Smooth muscle cell (in vitro differentiated cells): ENCODE results near the gene PLXDC2. TPM values are rescaled to one million over a fixed set of nuclear protein-coding genes. Genes with fewer than 3 reads are reported as not detected.

ENCODE experiments used
- DNase-seq: peaks from one replicate; lab custom pipeline; 2025; ENCODE audit not compliant: unreplicated experiment; lab: John Stamatoyannopoulos, UW
- H2AFZ ChIP-seq: fragments of 200-600 bp; sonication (generic); 2 replicates; pipeline ENCODE4 v1.6.0; 2016; ENCODE audit warnings: antibody characterized with exemption, low read depth, mild to moderate bottlenecking
- H3F3A ChIP-seq: fragments of 200-600 bp; sonication (generic); 2 replicates; pipeline ENCODE4 v1.6.0; 2017; ENCODE audit warnings: antibody characterized with exemption, low read depth
- H3K27ac ChIP-seq: fragments of 200-600 bp; sonication (generic); 2 replicates; pipeline ENCODE4 v1.5.1; 2016; ENCODE audit warnings: low read depth, mild to moderate bottlenecking
- H3K27me3 ChIP-seq: fragments of 200-600 bp; sonication (generic); 2 replicates; pipeline ENCODE4 v1.6.1; 2016; ENCODE audit warnings: low read depth, mild to moderate bottlenecking
- H3K36me3 ChIP-seq: fragments of 200-600 bp; sonication (generic); 2 replicates; pipeline ENCODE4 v1.5.1; 2016; ENCODE audit warnings: low read depth
- H3K4me1 ChIP-seq: fragments of 200-600 bp; sonication (generic); 2 replicates; pipeline ENCODE4 v1.5.1; 2016; ENCODE audit warnings: low read depth
- H3K4me2 ChIP-seq: fragments of 200-600 bp; sonication (generic); 2 replicates; pipeline ENCODE4 v1.6.0; 2016; ENCODE audit warnings: mild to moderate bottlenecking
- H3K4me3 ChIP-seq: fragments of 200-600 bp; sonication (generic); 2 replicates; pipeline ENCODE4 v1.5.1; 2016; ENCODE audit warnings: mild to moderate bottlenecking
- H3K79me2 ChIP-seq: fragments of 200-600 bp; sonication (generic); 2 replicates; pipeline ENCODE4 v1.6.0; 2016; ENCODE audit warnings: low read depth, mild to moderate bottlenecking
- H3K9ac ChIP-seq: fragments of 200-600 bp; sonication (generic); 2 replicates; pipeline ENCODE4 v1.6.0; 2016; ENCODE audit warnings: low read depth
- H3K9me3 ChIP-seq: fragments of 200-600 bp; sonication (generic); replicated peaks from 2 replicates; pipeline ENCODE4 v1.5.1; 2016; ENCODE audit warnings: low read depth
- H4K20me1 ChIP-seq: fragments of 200-600 bp; sonication (generic); 2 replicates; pipeline ENCODE4 v1.6.0; 2016; ENCODE audit warnings: low read depth
- CTCF ChIP-seq: fragments of 200-600 bp; sonication (generic); IDR thresholded peaks from 2 replicates; pipeline ENCODE4 v1.5.1; 2017; ENCODE audit warnings: borderline replicate concordance, mild to moderate bottlenecking, antibody characterized with exemption; ENCODE audit not compliant: insufficient read depth, poor library complexity, severe bottlenecking
- WGBS: methylation state at CpG from one replicate; pipeline ENCODE4 v1.1.7; 2016; ENCODE audit warnings: low lambda C conversion rate; 5-methylcytosine and 5-hydroxymethylcytosine counted together
- polyA plus RNA-seq: library from polyadenylated mRNA; unstranded; fragments of >200 nt; fragmentation: Nextera tagmentation; extraction: Ambion mirVana; gene quantifications from 2 replicates; pipeline ENCODE4 v1.2.1, GENCODE V29; 2016
- total RNA-seq: library from RNA; depleted of rRNA; stranded (reverse); fragments of >200 nt; gene quantifications from 2 replicates; pipeline ENCODE4 v1.2.3, GENCODE V29; 2014

PLXDC2 gene
- total and polyA plus RNA-seq, 2 experiments from 2014 or later, result 7.3 to 24.9 TPM

GRCh38 chr10:20254497-20254896 is 438.3 kb downstream of the PLXDC2 start:
- Histone ChIP-seq H3K9ac (no peak overlapping the region), H3K79me2 (no peaks in the 10 kb centered on the region), H3K4me1 (peaks cover 8% of the 10 kb centered on the region), H3K9me3 (no peaks in the 10 kb centered on the region), H3K27me3 (no peaks in the 10 kb centered on the region), H3K4me3 (no peak overlapping the region), H3K4me2 (no peak overlapping the region), H4K20me1 (no peaks in the 10 kb centered on the region), H3K36me3 (no peaks in the 10 kb centered on the region), H2AFZ (no peak overlapping the region), H3F3A (no peaks in the 10 kb centered on the region), H3K27ac (no peak overlapping the region)
- WGBS, result 90% methylated on average over 1 of the region's 1 CpG
- TF ChIP-seq CTCF, result no peak
- no peak for DNase-seq

- Histone ChIP-seq H4K20me1 (no peaks in the 10 kb centered on the region), H3K9ac (no peak overlapping the region), H3K4me1 (peaks cover 8% of the 10 kb centered on the region), H3K79me2 (no peaks in the 10 kb centered on the region), H3F3A (no peaks in the 10 kb centered on the region), H3K27ac (no peak overlapping the region), H3K9me3 (no peaks in the 10 kb centered on the region), H2AFZ (no peak overlapping the region), H3K4me3 (no peak overlapping the region), H3K27me3 (no peaks in the 10 kb centered on the region), H3K4me2 (no peak overlapping the region), H3K36me3 (no peaks in the 10 kb centered on the region)
- no peak for TF ChIP-seq CTCF
- 95% methylated on average over 2 of the region's 2 CpGs for WGBS
- no peak for DNase-seq
Observed at GRCh38 chr10:20256969-20257368, 440.7 kb downstream of the PLXDC2 start.

- no peak for DNase-seq
- 33% methylated on average over 2 of the region's 2 CpGs for WGBS
- Histone ChIP-seq H3K9me3 (no peaks in the 10 kb centered on the region), H2AFZ (no peak overlapping the region), H4K20me1 (no peaks in the 10 kb centered on the region), H3K4me2 (no peak overlapping the region), H3K27me3 (no peaks in the 10 kb centered on the region), H3K27ac (no peak overlapping the region), H3K4me1 (peaks cover 8% of the 10 kb centered on the region), H3K79me2 (no peaks in the 10 kb centered on the region), H3K9ac (no peak overlapping the region), H3K36me3 (no peaks in the 10 kb centered on the region), H3F3A (no peaks in the 10 kb centered on the region), H3K4me3 (no peak overlapping the region)
- no peak for TF ChIP-seq CTCF
Observed at GRCh38 chr10:20257422-20257821, 441.2 kb downstream of the PLXDC2 start.

GRCh38 chr10:20265146-20265545 is 448.9 kb downstream of the PLXDC2 start:
- H3K36me3 ChIP-seq, result no peaks in the 10 kb centered on the region
- H4K20me1 ChIP-seq, result no peaks in the 10 kb centered on the region
- H3K4me2 ChIP-seq, result no peak overlapping the region
- DNase-seq, result no peak
- no peaks in the 10 kb centered on the region for H3F3A ChIP-seq
- no peak overlapping the region for H3K9ac ChIP-seq
- H3K27ac ChIP-seq, result no peak overlapping the region
- no peaks in the 10 kb centered on the region for H3K27me3 ChIP-seq
- H3K79me2 ChIP-seq, result no peaks in the 10 kb centered on the region
- no peaks in the 10 kb centered on the region for H3K4me1 ChIP-seq
- H3K9me3 ChIP-seq, result no peaks in the 10 kb centered on the region
- no peak overlapping the region for H2AFZ ChIP-seq
- TF ChIP-seq CTCF, result no peak
- H3K4me3 ChIP-seq, result no peak overlapping the region
- 76% methylated on average over 1 of the region's 1 CpG for WGBS
